ENCODE results near the gene ABHD8.

Gene ABHD8

GRCh38 chr19:17246681-17247425 is 56.4 kb downstream of the ABHD8 start:
- peaks cover 33% of the 10 kb centered on the region; the same call in 1 of the 2 replicates for H3K4me1 ChIP-seq (ENCODE audit: insufficient read depth, low read length)

GRCh38 chr19:17245535-17245984 is 57.7 kb downstream of the ABHD8 start, which contains the start of gene NR2F6:
Gene NR2F6, minus strand, starts transcription at chr19:17245919. Its CDS starts 699 bp downstream, at chr19:17245220.
- Histone ChIP-seq H3K9me3 (ENCODE audit: control insufficient read depth, insufficient read depth, low read length) (no peaks in the 10 kb centered on the region), H3K9ac (ENCODE audit: low read depth, low read length) (peak within 1 kb of the TSS; percentile 90), H3K36me3 (ENCODE audit: insufficient read depth, low read length) (peaks cover 3% of the 10 kb centered on the region), H3K4me1 (ENCODE audit: insufficient read depth, low read length) (peaks cover 33% of the 10 kb centered on the region; the same call in 1 of the 2 replicates)

More at GRCh38 chr19:17246681-17247425, 56.4 kb downstream of the ABHD8 start:
- peak overlapping the region; percentile 81 for H3K9ac ChIP-seq (ENCODE audit: low read depth, low read length)
- no peaks in the 10 kb centered on the region for H3K9me3 ChIP-seq (ENCODE audit: control insufficient read depth, insufficient read depth, low read length)
- peaks cover 3% of the 10 kb centered on the region; the same call in 1 of the 2 replicates for H3K36me3 ChIP-seq (ENCODE audit: insufficient read depth, low read length)

GRCh38 chr19:17244618-17245534 is 58.3 kb downstream of the ABHD8 start:
- Histone ChIP-seq H3K36me3 (ENCODE audit: insufficient read depth, low read length) (peaks cover 1% of the 10 kb centered on the region), H3K9me3 (ENCODE audit: control insufficient read depth, insufficient read depth, low read length) (no peaks in the 10 kb centered on the region), H3K9ac (ENCODE audit: low read depth, low read length) (peak overlapping the region; percentile 90), H3K4me1 (ENCODE audit: insufficient read depth, low read length) (peaks cover 33% of the 10 kb centered on the region; the same call in 1 of the 2 replicates)

GRCh38 chr19:17243830-17244617 is 59.2 kb downstream of the ABHD8 start:
- Histone ChIP-seq H3K36me3 (ENCODE audit: insufficient read depth, low read length) (no peaks in the 10 kb centered on the region; the same call in 1 of the 2 replicates), H3K9ac (ENCODE audit: low read depth, low read length) (peak overlapping the region; percentile 90), H3K9me3 (ENCODE audit: control insufficient read depth, insufficient read depth, low read length) (no peaks in the 10 kb centered on the region), H3K4me1 (ENCODE audit: insufficient read depth, low read length) (peaks cover 27% of the 10 kb centered on the region; the same call in 1 of the 2 replicates)

- no peaks in the 10 kb centered on the region; the same call in 1 of the 2 replicates for H3K36me3 ChIP-seq (ENCODE audit: insufficient read depth, low read length)
- H3K9me3 ChIP-seq (ENCODE audit: control insufficient read depth, insufficient read depth, low read length): no peaks in the 10 kb centered on the region
- peak overlapping the region; percentile 90 for H3K9ac ChIP-seq (ENCODE audit: low read depth, low read length)
- peaks cover 20% of the 10 kb centered on the region; the same call in 1 of the 2 replicates for H3K4me1 ChIP-seq (ENCODE audit: insufficient read depth, low read length)
Observed at GRCh38 chr19:17243211-17243829, 59.9 kb downstream of the ABHD8 start.

- Histone ChIP-seq H3K9me3 (ENCODE audit: control insufficient read depth, insufficient read depth, low read length) (no peaks in the 10 kb centered on the region), H3K36me3 (ENCODE audit: insufficient read depth, low read length) (no peaks in the 10 kb centered on the region; the same call in 1 of the 2 replicates), H3K9ac (ENCODE audit: low read depth, low read length) (no peak overlapping the region; the same call in 1 of the 2 replicates), H3K4me1 (ENCODE audit: insufficient read depth, low read length) (peaks cover 13% of the 10 kb centered on the region; the same call in 1 of the 2 replicates)
Observed at GRCh38 chr19:17242431-17243208, 60.6 kb downstream of the ABHD8 start.
